Measurements from ENCODE around the gene VAMP3. TPM values are rescaled to one million over a fixed set of nuclear protein-coding genes. Genes with fewer than 3 reads are reported as not detected.

VAMP3 gene
- total RNA-seq: 104 TPM
- 92.4 TPM for polyA plus RNA-seq

GRCh38 chr1:7770997-7771822, at the start of gene VAMP3:
Gene VAMP3 (plus strand): TSS chr1:7771296. CDS start chr1:7771384, 88 bp downstream.
- H3K27ac ChIP-seq (ENCODE audit: low read depth): peak within 1 kb of the TSS; percentile 95
- peak; percentile 46 for DNase-seq (ENCODE audit: extremely low spot score)
- no peaks in the 10 kb centered on the region for H3K36me3 ChIP-seq (ENCODE audit: insufficient read depth)
- H3K4me3 ChIP-seq (ENCODE audit: low read depth, low read length): peak within 1 kb of the TSS; percentile 98
- H3K4me1 ChIP-seq (ENCODE audit: insufficient read depth): no peaks in the 10 kb centered on the region
- WGBS: under 1% methylated on average over 97 of the region's 97 CpGs

GRCh38 chr1:7721940-7722669, 49.0 kb upstream of the VAMP3 start:
- Histone ChIP-seq H3K36me3 (ENCODE audit: insufficient read depth) (no peaks in the 10 kb centered on the region), H3K4me3 (ENCODE audit: low read depth, low read length) (no peak overlapping the region), H3K27ac (ENCODE audit: low read depth) (no peak overlapping the region), H3K4me1 (ENCODE audit: insufficient read depth) (no peaks in the 10 kb centered on the region)
- no peak for DNase-seq (ENCODE audit: extremely low spot score)
- 57% methylated on average over 5 of the region's 5 CpGs for WGBS

GRCh38 chr1:7722670-7723012, 48.5 kb upstream of the VAMP3 start:
- H3K4me3 ChIP-seq (ENCODE audit: low read depth, low read length): no peak overlapping the region
- WGBS: 86% methylated on average over 2 of the region's 2 CpGs
- no peak for DNase-seq (ENCODE audit: extremely low spot score)
- no peak overlapping the region for H3K27ac ChIP-seq (ENCODE audit: low read depth)
- no peaks in the 10 kb centered on the region for H3K36me3 ChIP-seq (ENCODE audit: insufficient read depth)
- H3K4me1 ChIP-seq (ENCODE audit: insufficient read depth): no peaks in the 10 kb centered on the region

- Histone ChIP-seq H3K36me3 (ENCODE audit: insufficient read depth) (no peaks in the 10 kb centered on the region), H3K4me1 (ENCODE audit: insufficient read depth) (no peaks in the 10 kb centered on the region), H3K4me3 (ENCODE audit: low read depth, low read length) (no peak overlapping the region), H3K27ac (ENCODE audit: low read depth) (no peak overlapping the region)
- DNase-seq (ENCODE audit: extremely low spot score): no peak
- 29% methylated on average over 7 of the region's 7 CpGs for WGBS
Measured at GRCh38 chr1:7726623-7727022, 44.5 kb upstream of the VAMP3 start.

- no peaks in the 10 kb centered on the region for H3K36me3 ChIP-seq (ENCODE audit: insufficient read depth)
- no peaks in the 10 kb centered on the region for H3K4me1 ChIP-seq (ENCODE audit: insufficient read depth)
- WGBS: 79% methylated on average over 14 of the region's 14 CpGs
- H3K4me3 ChIP-seq (ENCODE audit: low read depth, low read length): no peak overlapping the region
- no peak overlapping the region for H3K27ac ChIP-seq (ENCODE audit: low read depth)
- DNase-seq (ENCODE audit: extremely low spot score): no peak
Measured at GRCh38 chr1:7727809-7728471, 43.2 kb upstream of the VAMP3 start.

GRCh38 chr1:7729761-7730160, 41.3 kb upstream of the VAMP3 start:
- no peak for DNase-seq (ENCODE audit: extremely low spot score)
- no peak overlapping the region for H3K27ac ChIP-seq (ENCODE audit: low read depth)
- no peaks in the 10 kb centered on the region for H3K36me3 ChIP-seq (ENCODE audit: insufficient read depth)
- H3K4me1 ChIP-seq (ENCODE audit: insufficient read depth): no peaks in the 10 kb centered on the region
- WGBS: 83% methylated on average over 5 of the region's 5 CpGs
- H3K4me3 ChIP-seq (ENCODE audit: low read depth, low read length): no peak overlapping the region

GRCh38 chr1:7732331-7732730, 38.8 kb upstream of the VAMP3 start:
- no peak overlapping the region for H3K27ac ChIP-seq (ENCODE audit: low read depth)
- no peak for DNase-seq (ENCODE audit: extremely low spot score)
- WGBS: 81% methylated on average over 19 of the region's 19 CpGs
- H3K4me1 ChIP-seq (ENCODE audit: insufficient read depth): no peaks in the 10 kb centered on the region
- H3K36me3 ChIP-seq (ENCODE audit: insufficient read depth): no peaks in the 10 kb centered on the region
- H3K4me3 ChIP-seq (ENCODE audit: low read depth, low read length): no peak overlapping the region

GRCh38 chr1:7733276-7733675, 37.8 kb upstream of the VAMP3 start:
- no peaks in the 10 kb centered on the region for H3K36me3 ChIP-seq (ENCODE audit: insufficient read depth)
- no peak overlapping the region for H3K4me3 ChIP-seq (ENCODE audit: low read depth, low read length)
- H3K27ac ChIP-seq (ENCODE audit: low read depth): no peak overlapping the region
- 52% methylated on average over 2 of the region's 2 CpGs for WGBS
- no peaks in the 10 kb centered on the region for H3K4me1 ChIP-seq (ENCODE audit: insufficient read depth)
- DNase-seq (ENCODE audit: extremely low spot score): no peak

GRCh38 chr1:7738044-7738443, 33.1 kb upstream of the VAMP3 start:
- H3K4me3 ChIP-seq (ENCODE audit: low read depth, low read length): no peak overlapping the region
- DNase-seq (ENCODE audit: extremely low spot score): no peak
- H3K27ac ChIP-seq (ENCODE audit: low read depth): no peak overlapping the region
- 96% methylated on average over 6 of the region's 6 CpGs for WGBS
- no peaks in the 10 kb centered on the region for H3K4me1 ChIP-seq (ENCODE audit: insufficient read depth)
- H3K36me3 ChIP-seq (ENCODE audit: insufficient read depth): no peaks in the 10 kb centered on the region

GRCh38 chr1:7743346-7743745, 27.8 kb upstream of the VAMP3 start:
- no peak for DNase-seq (ENCODE audit: extremely low spot score)
- WGBS: 75% methylated on average over 6 of the region's 6 CpGs
- no peaks in the 10 kb centered on the region for H3K36me3 ChIP-seq (ENCODE audit: insufficient read depth)
- H3K4me3 ChIP-seq (ENCODE audit: low read depth, low read length): no peak overlapping the region
- no peak overlapping the region for H3K27ac ChIP-seq (ENCODE audit: low read depth)
- no peaks in the 10 kb centered on the region for H3K4me1 ChIP-seq (ENCODE audit: insufficient read depth)

- no peaks in the 10 kb centered on the region for H3K4me1 ChIP-seq (ENCODE audit: insufficient read depth)
- WGBS: 91% methylated on average over 9 of the region's 9 CpGs
- DNase-seq (ENCODE audit: extremely low spot score): no peak
Measured at GRCh38 chr1:7744882-7745281, 26.2 kb upstream of the VAMP3 start.

GRCh38 chr1:7745783-7746182, 25.3 kb upstream of the VAMP3 start:
- WGBS: 88% methylated on average over 10 of the region's 10 CpGs
- Histone ChIP-seq H3K27ac (ENCODE audit: low read depth) (no peak overlapping the region), H3K36me3 (ENCODE audit: insufficient read depth) (no peaks in the 10 kb centered on the region), H3K4me1 (ENCODE audit: insufficient read depth) (no peaks in the 10 kb centered on the region), H3K4me3 (ENCODE audit: low read depth, low read length) (no peak overlapping the region)
- DNase-seq (ENCODE audit: extremely low spot score): peak; percentile 72

More at GRCh38 chr1:7744882-7745281, 26.2 kb upstream of the VAMP3 start:
- Histone ChIP-seq H3K36me3 (ENCODE audit: insufficient read depth) (no peaks in the 10 kb centered on the region), H3K27ac (ENCODE audit: low read depth) (no peak overlapping the region), H3K4me3 (ENCODE audit: low read depth, low read length) (no peak overlapping the region)

GRCh38 chr1:7747605-7748004, 23.5 kb upstream of the VAMP3 start:
- WGBS: 96% methylated on average over 5 of the region's 5 CpGs

GRCh38 chr1:7749126-7749525, 22.0 kb upstream of the VAMP3 start:
- H3K27ac ChIP-seq (ENCODE audit: low read depth): no peak overlapping the region
- H3K4me3 ChIP-seq (ENCODE audit: low read depth, low read length): no peak overlapping the region
- H3K4me1 ChIP-seq (ENCODE audit: insufficient read depth): no peaks in the 10 kb centered on the region
- 50% methylated on average over 5 of the region's 5 CpGs for WGBS
- no peak for DNase-seq (ENCODE audit: extremely low spot score)
- H3K36me3 ChIP-seq (ENCODE audit: insufficient read depth): no peaks in the 10 kb centered on the region

More at GRCh38 chr1:7747605-7748004, 23.5 kb upstream of the VAMP3 start:
- Histone ChIP-seq H3K27ac (ENCODE audit: low read depth) (no peak overlapping the region), H3K4me1 (ENCODE audit: insufficient read depth) (no peaks in the 10 kb centered on the region), H3K36me3 (ENCODE audit: insufficient read depth) (no peaks in the 10 kb centered on the region), H3K4me3 (ENCODE audit: low read depth, low read length) (no peak overlapping the region)
- no peak for DNase-seq (ENCODE audit: extremely low spot score)
